ENCODE measurements around the gene RBFA. TPM values are rescaled to one million over a fixed set of nuclear protein-coding genes. Genes with fewer than 3 reads are reported as not detected.
"Not testable (repeated sequence)": the region's sequence is repeated elsewhere in the genome, so short reads cannot be mapped to it uniquely, and the experiment has no call there.

RBFA gene
- polyA plus RNA-seq, 5 donors: 36.3 to 41.7 (median 37.8) TPM

GRCh38 chr18:80023173-80023572, 11.1 kb upstream of the RBFA start:
- DNase-seq: no peak

DNA sequence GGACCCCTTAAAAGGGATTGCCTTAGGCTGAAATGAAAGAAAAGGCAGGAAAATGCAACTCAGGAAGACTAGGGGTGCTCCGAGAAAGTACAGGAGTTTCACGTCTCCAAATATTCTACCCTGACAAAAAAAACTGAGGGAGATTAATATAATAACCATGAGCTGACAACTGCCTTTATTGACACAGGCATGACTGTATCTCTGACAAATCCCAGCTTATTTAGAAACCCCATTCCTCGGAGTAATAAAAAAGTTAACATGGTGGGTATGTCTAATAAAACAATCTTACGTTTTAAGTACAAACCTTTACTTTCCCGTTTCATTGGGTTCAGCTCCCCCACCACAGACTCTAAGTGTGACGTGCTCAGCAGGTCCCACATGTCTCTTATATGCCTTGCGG, 7.9 kb upstream of the RBFA start:
- DNase-seq: no peak

GRCh38 chr18:80027719-80028118, 6.5 kb upstream of the RBFA start:
- not testable (repeated sequence) for DNase-seq

GRCh38 chr18:80029690-80030089, 4.5 kb upstream of the RBFA start:
- no peak for DNase-seq

GRCh38 chr18:80033181-80034067, 810 bp upstream of the RBFA start:
- no peak for DNase-seq

DNA sequence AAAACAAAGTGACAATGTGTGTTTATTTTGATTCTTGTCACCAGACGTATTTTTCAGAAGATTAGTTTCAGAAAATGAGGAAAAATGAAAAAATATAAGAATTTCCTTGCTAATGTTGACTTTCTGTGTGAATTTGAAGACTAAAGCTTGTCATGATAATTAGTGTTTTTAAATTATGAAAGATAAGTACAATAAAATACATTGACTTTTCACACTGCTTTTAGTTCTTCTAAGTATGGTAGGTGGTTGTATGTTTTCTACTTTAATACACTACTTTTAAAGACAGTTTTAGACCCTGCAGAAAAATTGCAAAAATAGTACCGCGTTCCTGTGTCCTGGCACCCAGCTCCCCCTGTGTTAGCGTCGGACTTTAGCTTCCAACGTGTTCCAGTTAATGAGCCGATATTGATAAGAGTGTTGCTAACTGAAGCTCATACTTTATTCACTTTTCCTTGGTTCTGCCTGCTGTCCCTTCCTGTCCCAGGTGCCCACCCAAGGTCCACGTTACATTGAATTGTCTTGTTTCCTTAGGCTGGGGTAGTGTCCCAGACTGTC, 695 bp downstream of the RBFA start:
- no peak for DNase-seq

GRCh38 chr18:80035997-80036396, 1.8 kb downstream of the RBFA start:
- DNase-seq: no peak

DNA sequence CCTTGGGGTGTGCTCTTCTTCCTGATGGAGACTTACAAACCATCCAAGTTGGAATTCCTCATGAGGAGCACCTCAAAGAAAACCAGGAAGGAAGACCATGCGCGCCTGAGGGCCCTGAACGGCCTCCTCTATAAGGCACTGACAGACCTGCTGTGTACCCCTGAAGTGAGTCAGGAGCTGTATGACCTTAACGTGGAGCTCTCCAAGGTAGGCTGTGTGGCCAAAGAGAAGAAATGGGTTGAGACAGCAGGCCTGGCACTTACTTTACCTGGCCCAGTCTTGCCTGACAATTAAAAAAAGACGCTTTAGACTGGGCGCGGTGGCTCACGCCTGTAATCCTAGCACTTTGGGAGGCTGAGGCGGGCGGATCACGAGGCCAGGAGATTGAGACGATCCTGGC, 3.1 kb downstream of the RBFA start:
- DNase-seq: no peak

- DNase-seq: no peak
Observed at GRCh38 chr18:80037869-80038630, 3.8 kb downstream of the RBFA start.

GRCh38 chr18:80040515-80040914, 6.3 kb downstream of the RBFA start:
- DNase-seq: no peak

DNA sequence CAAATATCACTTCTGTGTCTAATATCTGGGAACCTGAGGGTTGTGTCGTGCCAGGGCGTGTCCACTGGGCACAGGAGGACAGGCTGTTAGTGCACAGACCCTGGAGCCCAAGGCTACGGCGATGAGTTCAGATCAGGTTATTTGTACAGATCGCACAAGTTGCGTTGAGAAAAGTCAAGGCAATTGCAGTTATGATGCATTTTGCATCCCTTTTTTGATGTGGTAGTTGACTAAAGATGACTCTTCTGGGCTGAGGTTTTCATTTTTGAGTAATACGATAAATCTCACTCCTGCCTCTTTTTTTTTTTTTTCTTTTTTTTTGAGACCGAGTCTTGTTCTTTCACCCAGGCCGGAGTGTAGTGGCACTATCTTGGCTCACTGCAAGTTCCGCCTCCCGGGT, 7.2 kb downstream of the RBFA start:
- no peak for DNase-seq

GRCh38 chr18:80042785-80043184, 8.6 kb downstream of the RBFA start:
- no peak for DNase-seq

DNA sequence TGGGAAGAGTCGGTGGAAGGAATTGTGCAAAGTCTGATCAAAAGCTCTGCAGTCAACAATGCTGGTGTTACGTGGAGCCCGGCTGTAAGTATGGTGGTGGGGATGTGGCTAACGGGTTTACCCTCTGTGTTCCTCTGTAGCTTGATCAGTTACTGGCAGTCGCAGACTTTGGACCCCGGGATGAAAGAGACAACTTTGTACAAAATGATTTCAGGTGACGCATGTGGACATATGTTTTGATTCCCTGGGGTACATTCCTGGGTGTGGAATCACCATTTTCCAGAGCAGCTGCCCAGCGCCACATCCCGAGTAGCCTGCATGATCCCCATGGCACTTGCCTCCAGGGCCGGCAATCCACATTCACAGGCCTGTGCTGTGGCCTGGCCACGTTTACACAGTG, 9.8 kb downstream of the RBFA start:
- DNase-seq: no peak

GRCh38 chr18:80046011-80046410, 11.8 kb downstream of the RBFA start:
- no peak for DNase-seq

DNA sequence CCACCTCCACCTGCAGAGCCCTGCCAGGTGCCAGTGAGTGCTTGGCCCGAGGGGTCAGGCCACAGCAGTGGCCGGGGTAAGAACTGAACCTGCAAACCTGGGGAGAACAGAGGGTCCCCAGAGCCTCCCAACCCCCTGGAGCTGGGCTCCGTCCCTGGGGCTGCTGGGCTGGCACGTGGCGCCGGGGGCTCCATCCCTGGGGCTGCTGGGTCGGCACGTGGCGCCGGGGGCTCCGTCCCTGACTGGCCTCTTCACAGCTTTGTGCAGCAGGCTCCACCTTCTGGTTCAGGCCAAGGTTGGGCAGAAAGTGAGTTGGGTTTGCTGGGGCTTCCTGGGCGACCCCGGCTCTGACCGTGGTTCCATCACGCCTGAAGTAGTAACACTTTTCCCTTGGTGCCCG, 12.2 kb downstream of the RBFA start:
- DNase-seq: no peak

DNA sequence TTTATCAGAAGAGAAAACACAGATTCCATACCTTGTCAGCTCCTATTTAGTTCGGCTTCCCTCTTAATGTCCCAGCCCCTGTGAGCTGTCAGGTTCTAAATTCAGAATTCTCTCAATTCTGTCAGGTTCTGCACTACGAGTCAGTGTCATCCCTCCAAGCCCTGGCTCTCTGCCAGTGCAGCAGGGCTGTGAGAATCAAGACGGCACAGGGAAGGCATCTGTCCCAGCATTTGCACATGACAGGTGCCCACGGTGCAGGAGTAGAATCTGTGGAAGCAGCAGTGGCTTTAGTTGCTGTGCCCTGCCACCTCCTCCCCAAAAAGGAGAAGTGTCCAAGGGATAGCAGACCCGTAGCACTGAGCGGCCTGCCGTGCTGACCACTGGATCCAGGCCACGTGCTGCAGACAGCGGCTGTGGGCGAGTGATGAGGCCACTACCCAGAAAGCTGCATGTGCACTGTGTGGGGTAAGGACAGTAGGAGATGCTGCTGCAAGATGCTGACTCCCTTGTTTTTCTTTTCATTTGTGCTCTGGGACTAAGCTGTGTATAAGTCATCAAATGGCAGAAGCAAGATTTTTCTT, 12.8 kb downstream of the RBFA start:
- DNase-seq: no peak

GRCh38 chr18:80050797-80051196, 16.6 kb downstream of the RBFA start:
- no peak for DNase-seq

DNA sequence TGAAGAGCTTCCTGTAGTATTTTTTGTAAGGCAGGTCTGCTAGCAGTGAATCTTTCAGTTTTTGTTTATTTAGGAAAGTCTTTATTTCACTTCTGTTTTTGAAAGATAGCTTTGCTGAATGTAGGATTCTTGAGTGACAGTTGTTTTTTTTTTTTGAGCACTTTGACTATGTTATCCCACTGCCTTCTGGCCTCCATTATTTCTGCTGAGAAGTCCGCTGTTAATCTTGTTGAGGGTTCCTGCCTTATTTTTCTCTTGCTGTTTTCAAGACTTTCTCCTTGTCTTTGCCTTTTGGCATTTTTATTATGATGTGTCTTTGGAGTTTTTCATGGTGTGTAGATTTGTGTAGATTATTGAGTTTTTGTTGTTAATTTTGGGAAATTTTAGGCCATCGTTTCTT, 21.9 kb downstream of the RBFA start:
- no peak for DNase-seq

- DNase-seq: no peak
Observed at GRCh38 chr18:80059945-80060344, 25.7 kb downstream of the RBFA start.

- DNase-seq: no peak
Observed at GRCh38 chr18:80065705-80066104, 31.5 kb downstream of the RBFA start.

GRCh38 chr18:80067321-80067720, 33.1 kb downstream of the RBFA start:
- DNase-seq: no peak

DNA sequence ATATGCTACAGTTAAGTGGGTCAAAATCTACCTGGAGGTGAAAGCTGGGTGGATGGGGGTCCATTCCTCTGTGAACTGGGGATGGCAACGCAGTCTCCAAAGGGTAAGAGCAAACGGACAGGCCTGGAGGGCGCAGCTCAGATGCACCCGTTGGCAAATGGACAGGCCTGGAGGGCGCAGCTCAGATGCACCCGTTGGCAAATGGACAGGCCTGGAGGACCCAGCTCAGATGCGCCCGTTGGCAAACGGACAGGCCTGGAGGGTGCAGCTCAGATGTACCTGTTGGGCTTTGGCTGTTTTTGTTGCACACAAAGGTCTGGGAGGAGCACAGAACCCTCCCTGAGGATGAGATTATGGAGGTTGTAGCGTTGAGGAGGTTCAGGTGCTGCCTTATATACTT, 33.7 kb downstream of the RBFA start:
- no peak for DNase-seq

Data from right lung (tissue), 5 donors.